ENCODE measurements around the gene KRTAP17-1. TPM values are rescaled to one million over a fixed set of nuclear protein-coding genes. Genes with fewer than 3 reads are reported as not detected.

The KRTAP17-1 gene
- total and polyA plus RNA-seq, 4 donors: not detected

DNA sequence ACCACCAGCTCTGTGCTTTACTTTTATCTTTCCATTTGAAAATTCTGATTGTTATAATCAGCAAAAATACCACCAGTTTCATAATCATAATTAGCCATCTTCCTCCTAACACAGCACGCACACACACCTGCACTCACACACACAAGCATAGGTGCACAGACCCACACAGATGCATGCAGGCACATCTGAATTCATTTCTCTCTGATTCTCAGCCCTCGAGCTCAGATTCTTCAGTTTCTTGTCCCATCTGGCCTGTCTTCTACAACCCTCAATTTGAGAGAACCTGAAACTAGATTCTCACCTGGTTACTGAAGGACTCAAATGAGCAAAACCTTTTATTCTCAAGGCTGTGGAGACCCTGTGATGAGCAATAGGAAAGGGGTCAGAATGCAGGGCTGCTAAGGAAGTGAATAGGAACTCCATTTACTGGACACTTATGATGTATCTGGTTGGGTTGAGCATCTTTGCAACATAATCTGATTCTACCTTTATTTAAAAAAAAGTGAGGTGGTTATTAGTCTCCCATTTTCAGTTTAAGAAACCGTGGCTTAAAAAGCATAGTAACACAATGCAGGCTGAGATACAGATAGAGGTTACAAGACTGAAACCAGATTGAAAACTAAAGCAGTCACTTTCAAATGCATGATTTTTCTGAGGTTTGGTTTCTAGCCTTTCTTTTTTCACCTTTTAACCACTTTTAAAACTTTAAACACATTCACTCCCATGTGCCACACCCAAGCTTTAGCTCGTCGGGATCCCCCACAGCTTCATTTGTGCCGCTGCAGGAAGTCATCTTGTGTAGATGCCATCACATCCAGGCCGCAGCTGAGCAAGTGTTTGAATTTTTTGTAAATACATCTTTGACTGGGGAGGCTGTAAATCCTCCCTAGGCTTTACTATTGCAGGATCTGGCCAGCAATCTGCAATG lies 25.7 kb upstream of the KRTAP17-1 start:
- Histone ChIP-seq H3K4me3 (no peak overlapping the region), H3K36me3 (ENCODE audit: control insufficient read depth in 4 of 4, insufficient read depth in 4 of 4, low read length in 4 of 4) (no peaks in the 10 kb centered on the region), H3K9me3 (ENCODE audit: control insufficient read depth in 4 of 4, insufficient read depth in 3 of 4, low read length in 3 of 4) (peaks cover 0 to 7% (median 0%) of the 10 kb centered on the region in 4 donors), H3K27ac (ENCODE audit: low read depth in 1 of 2, low read length in 1 of 2) (no peak overlapping the region), H3K4me1 (ENCODE audit: control insufficient read depth in 5 of 5, insufficient read depth in 5 of 5, low read length in 5 of 5) (peaks cover 0 to 9% (median 0%) of the 10 kb centered on the region in 5 donors), H3K9ac (ENCODE audit: insufficient read depth in 1 of 2, low read length in 2 of 2) (no peak overlapping the region), H3K27me3 (ENCODE audit: control insufficient read depth in 3 of 3, insufficient read depth in 3 of 3, low read length in 2 of 3) (no peaks in the 10 kb centered on the region)
- 75 to 83% methylated on average over 7 of the region's 7 CpGs for WGBS, 2 donors
- TF ChIP-seq, protein P1, sequence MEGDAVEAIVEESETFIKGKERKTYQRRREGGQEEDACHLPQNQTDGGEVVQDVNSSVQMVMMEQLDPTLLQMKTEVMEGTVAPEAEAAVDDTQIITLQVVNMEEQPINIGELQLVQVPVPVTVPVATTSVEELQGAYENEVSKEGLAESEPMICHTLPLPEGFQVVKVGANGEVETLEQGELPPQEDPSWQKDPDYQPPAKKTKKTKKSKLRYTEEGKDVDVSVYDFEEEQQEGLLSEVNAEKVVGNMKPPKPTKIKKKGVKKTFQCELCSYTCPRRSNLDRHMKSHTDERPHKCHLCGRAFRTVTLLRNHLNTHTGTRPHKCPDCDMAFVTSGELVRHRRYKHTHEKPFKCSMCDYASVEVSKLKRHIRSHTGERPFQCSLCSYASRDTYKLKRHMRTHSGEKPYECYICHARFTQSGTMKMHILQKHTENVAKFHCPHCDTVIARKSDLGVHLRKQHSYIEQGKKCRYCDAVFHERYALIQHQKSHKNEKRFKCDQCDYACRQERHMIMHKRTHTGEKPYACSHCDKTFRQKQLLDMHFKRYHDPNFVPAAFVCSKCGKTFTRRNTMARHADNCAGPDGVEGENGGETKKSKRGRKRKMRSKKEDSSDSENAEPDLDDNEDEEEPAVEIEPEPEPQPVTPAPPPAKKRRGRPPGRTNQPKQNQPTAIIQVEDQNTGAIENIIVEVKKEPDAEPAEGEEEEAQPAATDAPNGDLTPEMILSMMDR (IDR thresholded peaks at IDR 0.05; ENCODE audit: control extremely low read depth, extremely low read depth): no peak
- ATAC-seq (ENCODE audit: insufficient read depth, low FRiP score): no peak
- no peak for DNase-seq

DNA sequence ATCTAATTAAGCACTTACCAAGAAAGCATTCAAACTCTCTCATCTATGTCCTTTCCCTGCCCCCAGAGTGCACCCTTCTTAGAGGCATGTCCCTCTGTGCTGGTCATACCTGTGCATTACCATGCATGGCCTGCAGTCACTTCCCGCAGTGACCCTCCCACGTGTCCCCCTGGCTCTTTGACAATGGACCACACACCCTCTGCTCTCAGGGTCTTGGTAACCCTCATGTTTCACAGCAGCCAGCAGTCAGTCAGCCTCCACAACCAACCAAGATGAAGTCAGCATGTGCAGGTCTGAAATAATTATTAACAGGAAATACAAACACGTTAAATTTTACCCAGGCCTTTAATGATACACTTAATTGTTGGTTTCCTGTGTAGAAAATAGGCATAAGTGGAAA lies 25.0 kb upstream of the KRTAP17-1 start:
- Histone ChIP-seq H3K27me3 (ENCODE audit: control insufficient read depth in 3 of 3, insufficient read depth in 3 of 3, low read length in 2 of 3) (no peaks in the 10 kb centered on the region), H3K27ac (ENCODE audit: low read depth in 1 of 2, low read length in 1 of 2) (no peak overlapping the region), H3K4me3 (no peak overlapping the region), H3K36me3 (ENCODE audit: control insufficient read depth in 4 of 4, insufficient read depth in 4 of 4, low read length in 4 of 4) (no peaks in the 10 kb centered on the region), H3K4me1 (ENCODE audit: control insufficient read depth in 5 of 5, insufficient read depth in 5 of 5, low read length in 5 of 5) (peaks cover 0 to 9% (median 0%) of the 10 kb centered on the region in 5 donors), H3K9me3 (ENCODE audit: control insufficient read depth in 4 of 4, insufficient read depth in 3 of 4, low read length in 3 of 4) (peaks cover 0 to 7% (median 0%) of the 10 kb centered on the region in 4 donors), H3K9ac (ENCODE audit: insufficient read depth in 1 of 2, low read length in 2 of 2) (no peak overlapping the region)
- ATAC-seq (ENCODE audit: insufficient read depth, low FRiP score): no peak
- no peak for DNase-seq
- 40 to 53% methylated on average over 3 of the region's 3 CpGs for WGBS, 2 donors
- TF ChIP-seq, protein P1 (IDR thresholded peaks at IDR 0.05; ENCODE audit: control extremely low read depth, extremely low read depth): no peak

DNA sequence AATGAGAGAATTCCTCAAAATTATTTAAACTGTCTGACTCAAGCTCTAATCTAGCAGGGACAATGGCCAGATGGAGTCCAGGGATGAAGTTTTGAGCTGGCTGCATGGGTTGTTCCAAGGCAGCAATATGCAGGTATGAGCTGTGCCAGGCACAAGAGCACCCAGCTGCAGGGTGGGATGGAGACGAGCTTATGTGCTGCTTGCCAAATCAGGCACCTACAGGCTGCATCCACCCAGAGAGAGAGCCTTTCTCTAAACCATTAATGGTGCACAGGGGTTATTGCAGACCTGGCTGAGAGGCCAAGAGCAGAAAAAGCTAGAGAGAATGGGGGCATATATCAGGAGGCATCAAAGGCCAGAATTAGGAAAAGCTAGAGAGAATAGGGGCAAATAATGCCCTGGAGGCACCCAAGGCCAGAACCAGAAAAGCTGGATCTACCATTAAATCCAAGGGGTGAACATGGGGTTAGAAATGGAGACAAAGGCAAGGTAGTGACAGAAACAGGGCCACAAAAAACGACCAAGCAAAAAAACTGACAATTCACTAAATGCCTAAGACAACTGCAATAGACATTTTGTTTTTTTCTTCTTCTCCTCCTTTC lies 24.2 kb upstream of the KRTAP17-1 start:
- Histone ChIP-seq H3K9ac (ENCODE audit: insufficient read depth in 1 of 2, low read length in 2 of 2) (no peak overlapping the region), H3K4me1 (ENCODE audit: control insufficient read depth in 5 of 5, insufficient read depth in 5 of 5, low read length in 5 of 5) (peaks cover 0 to 10% (median 0%) of the 10 kb centered on the region in 5 donors), H3K4me3 (no peak overlapping the region), H3K27me3 (ENCODE audit: control insufficient read depth in 3 of 3, insufficient read depth in 3 of 3, low read length in 2 of 3) (no peaks in the 10 kb centered on the region), H3K9me3 (ENCODE audit: control insufficient read depth in 4 of 4, insufficient read depth in 3 of 4, low read length in 3 of 4) (peaks cover 0 to 7% (median 0%) of the 10 kb centered on the region in 4 donors), H3K27ac (ENCODE audit: low read depth in 1 of 2, low read length in 1 of 2) (peak overlapping the region in 1 of 2 donors; percentile 62), H3K36me3 (ENCODE audit: control insufficient read depth in 4 of 4, insufficient read depth in 4 of 4, low read length in 4 of 4) (no peaks in the 10 kb centered on the region)
- TF ChIP-seq, protein P1 (IDR thresholded peaks at IDR 0.05; ENCODE audit: control extremely low read depth, extremely low read depth): no peak
- ATAC-seq (ENCODE audit: insufficient read depth, low FRiP score) (no peak), DNase-seq (no peak)
- 61 to 77% methylated on average over 2 of the region's 2 CpGs for WGBS, 2 donors

Data from lung (tissue), 12 donors.